NCI-H2196 treated with DMSO at 0.1 percent for 48 hours (cell line): ENCODE data around the gene ACAA2.
"Not testable (repeated sequence)": the region's sequence is repeated elsewhere in the genome, so short reads cannot be mapped to it uniquely, and the experiment has no call there.

Source experiments
- DNase-seq: peaks from one replicate; lab custom pipeline; 2025; ENCODE audit not compliant: unreplicated experiment; lab: John Stamatoyannopoulos, UW

The ACAA2 gene

GRCh38 chr18:49845629-49846360 is 32.5 kb upstream of the ACAA2 start:
- no peak for DNase-seq

DNA sequence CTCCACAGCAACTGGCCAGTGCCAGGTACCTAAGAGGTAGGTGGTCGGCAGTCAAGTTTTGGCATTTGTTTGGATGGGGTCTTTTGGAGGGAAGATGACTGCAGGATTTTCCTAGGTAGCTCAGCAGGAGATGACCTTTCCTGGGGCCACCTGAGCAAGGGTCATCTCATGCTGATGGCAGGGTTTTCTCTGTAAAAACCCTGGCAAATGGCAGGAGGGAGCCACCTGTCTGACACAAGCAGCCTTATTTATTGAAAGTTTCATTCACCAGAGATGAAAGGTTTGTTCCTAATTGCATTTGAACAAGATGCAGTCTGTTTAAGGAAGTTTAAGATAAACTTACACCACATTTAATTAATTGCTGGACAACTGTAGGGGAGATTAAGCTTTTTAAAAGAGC is 31.6 kb upstream of the ACAA2 start:
- DNase-seq = no peak

GRCh38 chr18:49843778-49844625 is 30.7 kb upstream of the ACAA2 start:
- no peak for DNase-seq

DNA sequence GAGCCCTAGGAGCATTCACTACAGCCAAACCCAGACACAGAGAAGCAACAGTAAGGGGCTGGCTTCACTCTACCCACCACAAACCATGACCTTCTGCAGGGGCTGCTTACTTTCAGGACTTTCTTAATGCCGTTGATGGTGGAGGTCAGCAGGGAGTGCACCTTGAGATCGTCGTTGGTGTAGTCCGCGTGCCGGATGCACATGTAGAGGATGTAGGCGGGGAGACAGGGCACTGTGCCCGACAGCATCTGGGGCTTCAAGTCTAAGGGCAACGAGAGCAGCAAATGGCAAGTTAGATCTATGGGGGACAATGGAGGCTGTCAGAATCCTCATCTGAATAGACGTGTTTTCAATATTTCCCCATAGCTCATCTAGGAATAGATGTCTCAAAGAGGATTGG is 29.8 kb upstream of the ACAA2 start:
- no peak for DNase-seq

DNA sequence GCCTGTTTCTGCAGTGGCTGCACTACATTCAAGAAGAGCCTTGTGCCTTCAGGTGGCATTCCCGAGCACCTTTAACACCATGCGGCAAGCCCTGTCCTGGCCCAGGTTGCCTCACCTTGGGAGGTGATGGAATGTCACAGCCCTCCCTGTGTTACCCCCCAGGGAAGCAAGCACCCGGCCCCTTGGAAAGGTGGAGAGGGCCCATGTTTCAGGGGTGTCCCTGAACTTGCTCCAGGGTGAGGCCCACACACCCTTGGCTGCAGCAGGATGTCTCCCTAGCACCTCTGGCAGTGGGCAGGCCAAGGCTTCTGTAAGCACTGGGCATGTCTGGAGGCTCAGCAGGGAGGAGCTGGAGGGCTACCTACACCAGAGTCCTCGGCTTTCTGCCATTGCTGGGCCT is 29.3 kb upstream of the ACAA2 start:
- no peak for DNase-seq

DNA sequence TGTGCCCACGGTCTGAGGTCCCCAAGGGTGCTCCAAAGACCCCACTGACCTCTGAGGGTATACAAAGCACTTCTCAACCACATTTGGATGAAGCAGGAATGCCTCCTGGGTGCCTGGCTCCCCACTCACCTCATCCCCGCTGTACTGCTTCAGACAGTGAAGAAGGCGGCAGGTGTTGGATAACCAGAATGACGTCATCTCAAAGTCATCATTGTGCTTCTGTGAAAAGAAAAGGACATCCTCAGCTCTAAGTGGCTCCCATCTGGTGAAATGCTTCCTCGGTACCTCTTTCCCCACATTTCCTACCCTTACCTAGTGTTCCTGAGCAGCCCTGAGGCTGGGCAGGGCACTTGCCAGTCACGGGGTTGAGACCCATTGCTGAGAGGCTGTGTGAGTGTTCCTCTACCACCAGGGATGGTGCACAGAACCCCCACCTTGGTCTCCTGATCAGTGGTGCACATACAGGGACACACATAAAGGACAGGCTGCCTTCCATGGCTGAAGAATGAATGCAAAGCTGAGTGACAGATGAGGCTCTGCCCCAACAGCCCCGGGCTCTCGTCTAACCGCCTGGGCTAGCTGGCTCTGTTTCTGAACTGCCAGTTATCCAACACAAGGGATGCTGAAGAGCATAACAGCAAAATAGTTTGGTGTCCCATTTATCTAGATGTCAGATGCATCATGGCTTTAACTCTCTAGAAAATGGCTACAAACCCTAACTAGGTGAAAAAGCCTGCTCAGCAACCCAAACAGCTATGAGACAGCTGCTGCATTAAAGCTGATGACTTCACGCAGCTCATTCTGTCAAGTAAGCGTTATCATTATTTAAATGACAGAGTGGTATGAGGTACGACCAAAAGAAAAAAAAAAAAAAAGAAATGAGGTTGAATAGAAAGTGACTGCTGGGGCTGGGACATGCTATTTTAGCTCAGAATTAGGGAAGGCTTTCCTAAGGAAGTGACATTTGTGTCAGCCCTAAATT is 28.2 kb upstream of the ACAA2 start:
- DNase-seq = no peak

GRCh38 chr18:49839012-49839411 is 25.7 kb upstream of the ACAA2 start:
- no peak for DNase-seq

- DNase-seq = no peak
Measured at GRCh38 chr18:49838381-49838780, 25.0 kb upstream of the ACAA2 start.

GRCh38 chr18:49837889-49838288 is 24.6 kb upstream of the ACAA2 start:
- DNase-seq = no peak

DNA sequence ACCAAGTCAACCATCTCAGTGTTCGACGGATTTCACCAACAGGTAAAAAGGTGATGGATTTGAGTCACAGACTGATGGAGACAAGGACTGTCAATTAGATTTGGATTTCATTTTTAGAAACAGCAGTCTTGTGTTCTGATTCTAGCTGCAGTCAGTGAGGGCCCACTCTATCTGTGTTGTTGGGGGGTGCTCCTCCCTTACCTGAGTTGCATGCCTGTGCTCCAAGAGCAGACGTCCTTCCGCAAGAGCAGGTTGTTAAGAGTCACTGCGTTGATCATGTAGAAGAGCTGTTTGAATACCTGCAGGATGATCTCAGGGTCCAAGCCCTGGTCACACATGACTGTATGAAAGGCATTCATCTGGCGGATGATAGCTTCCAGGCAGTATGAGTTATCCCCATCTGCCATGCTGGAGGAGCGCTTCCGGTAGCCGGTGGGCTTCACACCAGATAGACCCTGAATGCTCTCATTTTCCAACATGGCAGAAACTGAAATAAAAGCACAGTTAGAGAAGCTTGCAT is 24.0 kb upstream of the ACAA2 start:
- DNase-seq = not testable (repeated sequence)

GRCh38 chr18:49835405-49835804 is 22.1 kb upstream of the ACAA2 start:
- no peak for DNase-seq

DNA sequence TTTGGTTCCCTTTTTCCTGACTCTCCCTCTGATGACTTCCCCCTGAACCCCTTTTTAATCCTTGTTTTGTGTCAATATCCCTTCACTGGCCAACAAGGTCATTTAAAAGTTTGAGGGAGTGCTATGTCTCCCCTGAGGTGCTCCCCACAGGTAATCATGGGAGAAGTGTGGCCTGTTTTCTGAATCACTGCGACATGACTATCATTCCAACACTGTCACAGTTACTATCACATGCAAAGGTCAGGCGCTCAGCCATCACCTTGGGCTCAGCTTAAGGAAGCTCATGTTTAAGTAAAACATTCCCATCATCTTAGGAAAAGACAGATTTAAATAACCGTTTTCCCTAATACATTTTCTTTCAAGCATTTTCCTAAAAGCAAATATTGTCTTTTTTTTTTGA is 20.9 kb upstream of the ACAA2 start:
- DNase-seq = no peak

GRCh38 chr18:49833814-49834213 is 20.5 kb upstream of the ACAA2 start:
- no peak for DNase-seq

GRCh38 chr18:49832221-49832647 is 18.9 kb upstream of the ACAA2 start:
- DNase-seq = no peak

DNA sequence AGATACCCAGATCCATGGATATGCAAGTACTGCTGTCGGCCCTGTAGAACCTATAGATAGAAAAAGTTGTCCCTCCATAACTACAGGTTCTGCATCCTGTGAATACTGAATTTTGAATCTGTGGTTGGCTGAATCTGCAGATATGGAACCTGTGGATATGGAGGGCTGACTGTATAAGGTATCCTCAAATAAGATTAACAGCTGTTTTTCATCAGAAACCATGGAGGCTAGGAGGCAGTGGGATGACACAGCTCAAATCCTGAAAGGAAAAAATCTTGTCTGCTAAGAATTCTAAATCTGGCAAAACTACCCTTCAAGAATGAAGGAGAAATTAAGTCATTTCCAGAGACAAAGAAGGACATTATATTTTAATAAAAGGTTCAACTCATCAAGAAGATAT is 14.7 kb upstream of the ACAA2 start:
- DNase-seq = no peak

DNA sequence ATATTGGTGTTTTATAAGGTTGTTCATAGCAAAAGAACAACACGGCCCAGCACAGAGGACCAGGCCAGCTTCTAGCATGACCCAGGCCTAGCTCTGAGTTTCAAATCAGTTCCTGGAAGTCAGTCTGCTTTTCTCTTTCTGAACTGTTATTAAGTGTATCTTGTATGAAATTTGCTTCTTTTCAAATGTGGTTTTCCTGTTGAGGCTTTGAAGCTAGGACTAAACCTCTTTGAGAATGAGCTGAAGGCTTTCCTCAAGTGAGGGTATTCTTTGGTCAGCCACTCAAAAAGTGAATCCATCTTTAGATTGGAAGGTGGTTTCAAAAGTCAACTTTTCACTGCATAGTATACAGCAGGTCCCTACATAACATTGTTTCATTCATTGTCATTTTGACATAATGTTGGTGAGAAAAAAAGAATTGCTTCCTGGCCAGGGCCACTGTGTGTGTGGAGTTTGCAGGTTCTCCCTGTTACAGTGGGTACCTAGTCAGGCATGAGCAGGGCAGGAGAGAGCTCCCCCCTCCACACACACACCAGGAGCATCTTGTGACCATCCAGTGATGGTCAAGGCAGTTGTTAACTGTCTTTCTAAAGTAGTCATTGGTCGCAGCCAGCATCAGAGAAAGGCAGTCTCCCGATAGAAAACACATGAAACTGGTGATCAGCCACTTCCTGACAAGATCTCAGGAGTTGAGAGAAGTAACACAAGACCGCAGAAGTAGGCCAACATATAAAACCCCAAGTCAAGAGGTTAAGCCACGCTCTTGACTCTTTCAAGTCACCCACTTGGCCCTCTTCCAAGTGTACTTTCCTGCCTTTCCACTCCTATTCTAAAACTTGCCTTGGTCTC is 6.7 kb upstream of the ACAA2 start:
- DNase-seq = no peak

GRCh38 chr18:49819071-49819662 is 5.8 kb upstream of the ACAA2 start:
- DNase-seq = no peak

GRCh38 chr18:49817947-49818346 is 4.6 kb upstream of the ACAA2 start:
- no peak for DNase-seq

GRCh38 chr18:49815927-49816326 is 2.6 kb upstream of the ACAA2 start:
- DNase-seq = no peak

DNA sequence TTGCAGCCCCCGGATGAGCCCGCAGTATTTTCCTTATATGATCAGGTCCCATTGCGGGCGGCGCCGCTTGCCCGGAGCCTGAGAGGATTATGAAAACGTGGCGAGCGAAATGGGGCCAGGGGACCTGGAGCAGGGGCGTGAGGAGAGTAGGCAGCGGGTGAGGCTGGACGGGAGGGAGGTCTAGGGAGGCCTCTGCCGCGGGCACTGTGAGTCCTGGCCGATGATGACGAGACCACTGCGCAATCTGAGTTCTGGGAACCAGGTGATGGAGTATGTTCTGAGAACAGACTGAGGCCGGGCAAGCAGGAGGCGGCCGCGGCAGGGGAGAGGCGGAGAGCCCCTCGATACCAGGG is 790 bp upstream of the ACAA2 start:
- no peak for DNase-seq
